GM12874 (cell line): ENCODE results near the gene CFD.

Experiments
- TF ChIP-seq, protein P1 (sequence below): IDR thresholded peaks from 2 replicates; pipeline ENCODE4 v1.5.1; 2011; ENCODE audit warnings: low read depth, mild to moderate bottlenecking, control low read depth, low read length, moderate library complexity; ENCODE audit not compliant: insufficient read depth

The CFD gene

DNA sequence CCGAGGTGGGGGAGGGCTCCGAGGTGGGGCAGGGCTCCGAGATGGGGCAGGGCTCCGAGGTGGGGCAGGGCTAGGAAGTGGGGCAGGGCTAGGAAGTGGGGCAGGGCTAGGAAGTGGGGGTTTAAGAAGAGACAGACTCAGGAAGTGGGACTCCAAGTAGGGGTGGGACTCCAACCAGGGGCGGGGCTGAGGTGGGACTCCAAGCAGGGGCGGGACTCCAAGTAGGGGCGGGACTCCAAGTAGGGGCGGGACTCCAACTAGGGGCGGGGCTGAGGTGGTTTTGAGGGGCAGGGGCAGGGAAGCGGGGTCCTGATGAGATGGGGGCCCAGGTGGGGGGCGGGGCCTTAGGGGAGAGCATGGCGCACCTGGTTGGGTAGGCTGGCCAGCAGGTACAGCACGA lies 13.6 kb downstream of the CFD start:
- TF ChIP-seq, protein P1, sequence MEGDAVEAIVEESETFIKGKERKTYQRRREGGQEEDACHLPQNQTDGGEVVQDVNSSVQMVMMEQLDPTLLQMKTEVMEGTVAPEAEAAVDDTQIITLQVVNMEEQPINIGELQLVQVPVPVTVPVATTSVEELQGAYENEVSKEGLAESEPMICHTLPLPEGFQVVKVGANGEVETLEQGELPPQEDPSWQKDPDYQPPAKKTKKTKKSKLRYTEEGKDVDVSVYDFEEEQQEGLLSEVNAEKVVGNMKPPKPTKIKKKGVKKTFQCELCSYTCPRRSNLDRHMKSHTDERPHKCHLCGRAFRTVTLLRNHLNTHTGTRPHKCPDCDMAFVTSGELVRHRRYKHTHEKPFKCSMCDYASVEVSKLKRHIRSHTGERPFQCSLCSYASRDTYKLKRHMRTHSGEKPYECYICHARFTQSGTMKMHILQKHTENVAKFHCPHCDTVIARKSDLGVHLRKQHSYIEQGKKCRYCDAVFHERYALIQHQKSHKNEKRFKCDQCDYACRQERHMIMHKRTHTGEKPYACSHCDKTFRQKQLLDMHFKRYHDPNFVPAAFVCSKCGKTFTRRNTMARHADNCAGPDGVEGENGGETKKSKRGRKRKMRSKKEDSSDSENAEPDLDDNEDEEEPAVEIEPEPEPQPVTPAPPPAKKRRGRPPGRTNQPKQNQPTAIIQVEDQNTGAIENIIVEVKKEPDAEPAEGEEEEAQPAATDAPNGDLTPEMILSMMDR = no peak

DNA sequence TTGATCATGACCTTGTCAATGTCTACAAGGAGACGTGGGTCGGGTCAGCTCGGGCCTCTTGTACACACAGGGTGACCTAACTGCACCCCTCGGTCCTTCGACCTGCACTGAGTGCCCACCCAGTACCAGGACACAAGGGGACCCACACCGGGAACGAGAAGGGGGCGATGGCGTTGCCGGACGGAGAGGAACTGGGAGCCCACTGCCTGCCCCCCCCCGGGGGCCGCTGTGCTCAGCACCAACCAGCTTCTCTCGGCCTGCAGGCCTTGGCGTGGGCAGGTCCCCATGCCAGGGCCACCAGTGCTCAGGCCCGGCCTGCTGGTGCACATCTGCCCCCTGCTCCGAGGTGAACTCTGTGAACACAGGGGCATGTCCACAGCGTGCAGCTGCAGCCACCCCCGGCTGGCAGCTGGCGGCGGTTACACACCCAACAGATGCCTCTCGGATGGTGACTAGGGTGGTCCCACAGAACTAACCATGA lies 14.1 kb downstream of the CFD start:
- TF ChIP-seq, protein P1 = no peak

DNA sequence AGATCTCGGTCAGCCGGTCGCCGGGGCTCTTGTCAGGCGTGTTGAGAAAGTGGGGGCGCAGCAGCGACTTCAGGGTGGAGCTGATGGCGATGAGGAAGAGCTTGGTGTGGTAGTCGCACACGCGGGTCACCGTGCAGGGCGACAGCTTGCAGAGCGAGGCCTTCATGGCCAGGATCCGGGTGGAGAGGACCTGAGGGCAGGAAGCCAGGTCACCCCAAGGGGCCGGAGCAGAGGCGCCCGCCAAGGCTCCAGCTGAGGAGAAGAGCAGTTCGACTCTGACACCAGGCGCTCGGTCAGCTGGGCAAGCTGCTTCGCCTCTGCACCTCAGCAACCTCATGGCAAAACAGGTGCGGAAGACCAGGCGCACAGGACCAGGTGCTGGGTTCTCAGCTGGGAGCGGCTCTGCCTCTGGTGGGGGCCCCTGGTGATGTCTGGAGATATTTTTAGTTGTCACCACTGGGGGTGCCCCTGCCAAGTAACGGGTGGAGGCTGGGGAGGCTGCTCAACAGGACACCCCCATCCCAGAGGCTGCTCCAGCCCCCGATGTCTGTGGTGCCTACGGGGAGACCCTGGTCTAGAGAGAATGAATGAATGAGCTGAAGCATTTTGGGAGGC lies 15.9 kb downstream of the CFD start:
- TF ChIP-seq, protein P1 = no peak

DNA sequence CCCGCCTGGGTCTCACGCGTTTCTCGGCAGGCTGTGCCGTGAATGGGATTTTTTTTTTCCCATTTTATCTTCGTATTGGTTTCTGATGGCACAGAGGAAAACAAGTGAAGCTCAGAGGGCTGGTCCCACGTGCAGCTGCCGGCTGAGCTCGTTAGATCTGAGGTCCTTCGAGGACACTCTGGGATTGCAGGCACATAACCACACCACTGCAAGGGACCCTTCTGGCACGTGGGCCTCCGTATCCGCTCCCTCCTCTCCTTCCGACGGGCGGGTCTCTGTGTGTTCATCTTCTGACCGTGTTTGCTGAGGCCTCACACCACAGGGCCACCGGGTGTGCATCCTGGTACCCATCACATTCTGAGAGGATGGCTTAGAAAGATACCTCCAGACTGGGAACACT lies 16.6 kb downstream of the CFD start:
- TF ChIP-seq, protein P1 = no peak

DNA sequence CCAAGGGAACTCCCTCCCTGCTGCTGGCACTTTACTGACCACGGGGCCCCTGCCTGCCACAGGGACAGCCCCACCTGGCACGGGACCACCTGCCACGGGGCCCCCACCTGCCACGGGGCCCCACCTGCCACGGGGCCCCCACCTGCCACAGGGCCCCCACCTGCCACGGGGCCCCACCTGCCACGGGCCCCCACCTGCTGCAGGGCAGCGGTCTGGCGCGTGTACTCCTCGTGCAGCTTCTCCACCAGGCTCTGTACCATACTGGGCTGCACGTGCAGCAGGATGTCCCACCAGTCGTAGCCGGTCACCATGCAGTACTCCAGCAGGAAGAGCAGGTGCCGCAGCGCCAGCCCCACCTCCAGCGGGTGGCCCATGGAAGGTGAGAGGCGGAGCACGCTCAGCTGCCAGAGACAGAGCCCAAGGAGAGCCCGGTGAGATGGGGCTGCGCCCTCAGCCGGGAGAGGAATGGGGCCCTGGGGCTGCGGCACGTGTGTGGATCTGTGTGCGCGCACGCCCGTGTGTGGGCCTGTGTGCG lies 17.4 kb downstream of the CFD start:
- TF ChIP-seq, protein P1 = no peak

DNA sequence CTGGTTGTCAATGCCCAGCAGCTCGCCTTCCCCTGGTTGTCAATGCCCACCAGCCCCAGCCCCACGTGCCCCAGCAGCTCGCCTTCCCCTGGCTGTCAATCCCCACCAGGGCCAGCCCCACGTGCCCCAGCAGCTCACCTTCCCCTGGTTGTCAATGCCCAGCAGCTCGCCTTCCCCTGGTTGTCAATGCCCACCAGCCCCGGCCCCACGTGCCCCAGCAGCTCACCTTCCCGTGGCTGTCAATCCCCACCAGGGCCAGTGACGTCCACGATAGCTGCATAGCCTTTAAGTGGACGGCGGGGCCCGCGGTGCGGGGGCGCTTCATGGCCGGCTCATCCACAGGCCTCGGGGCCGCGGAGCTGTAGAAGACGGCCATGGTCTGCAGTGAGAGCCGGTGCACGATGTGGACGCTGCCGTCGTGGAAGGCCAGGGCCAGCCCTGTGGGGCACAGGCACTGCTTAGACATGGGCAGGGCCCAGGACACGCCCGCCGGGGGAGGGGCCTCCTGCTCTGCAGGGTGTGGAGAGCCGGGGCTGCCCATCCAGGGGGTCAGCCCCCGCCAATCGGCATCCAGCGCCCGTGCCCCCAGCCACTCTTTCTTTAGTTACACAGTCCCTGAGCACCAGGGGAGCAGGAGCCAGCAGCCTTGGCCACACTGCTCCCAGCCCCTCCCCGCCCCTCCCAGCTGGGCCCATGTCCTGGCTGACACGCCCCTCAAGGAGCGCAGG lies 20.4 kb downstream of the CFD start:
- TF ChIP-seq, protein P1 = no peak

DNA sequence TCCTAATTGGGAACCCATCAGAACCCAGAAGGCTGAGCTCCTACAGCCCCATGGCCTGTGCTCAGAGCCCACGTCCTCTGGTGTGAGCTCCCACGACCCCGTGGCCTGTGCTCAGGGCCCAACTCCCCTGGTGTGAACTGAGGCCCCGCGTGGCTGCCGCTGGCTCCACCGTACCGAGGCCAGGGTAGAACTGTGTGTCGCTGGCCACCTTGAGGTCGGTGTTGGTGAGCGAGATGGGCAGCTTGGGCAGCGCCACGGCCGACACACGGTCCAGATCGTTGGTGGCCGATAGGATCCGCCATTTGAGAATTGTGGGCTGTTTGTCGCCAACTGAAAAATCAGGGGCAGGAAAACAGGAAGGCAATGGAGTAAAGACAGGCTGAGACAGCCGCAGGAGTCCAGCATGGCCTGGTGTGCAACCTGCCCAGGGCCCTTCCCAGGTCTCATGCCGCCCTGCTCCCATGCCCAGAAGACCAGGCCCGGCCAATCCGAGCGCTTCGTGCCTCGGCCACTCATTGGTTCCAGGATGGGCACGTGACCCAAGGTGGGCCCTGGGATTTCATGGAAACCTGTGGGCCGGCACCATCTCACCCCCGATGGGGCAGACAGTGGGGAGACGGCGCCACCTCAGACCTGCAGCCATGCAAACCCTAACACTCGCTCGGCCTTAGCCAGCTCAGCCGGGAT lies 22.1 kb downstream of the CFD start:
- TF ChIP-seq, protein P1 = no peak
